H9 (cell line): ENCODE measurements around the gene ANTKMT. TPM values are rescaled to one million over a fixed set of nuclear protein-coding genes. Genes with fewer than 3 reads are reported as not detected.

Experiments
- DNase-seq: peaks from one replicate; pipeline ENCODE4 v3.0.0-alpha.2; 2017
- H2AFZ ChIP-seq: one replicate; pipeline ENCODE4 v1.6.1; 2013; ENCODE audit warnings: mild to moderate bottlenecking, low read length, control low read depth, moderate library complexity
- H2AK5ac ChIP-seq: 2 replicates; pipeline ENCODE4 v1.6.1; 2013; ENCODE audit warnings: low read length, control low read depth, mixed read lengths; ENCODE audit not compliant: insufficient read length
- H2BK120ac ChIP-seq: one replicate; pipeline ENCODE4 v1.6.1; 2013; ENCODE audit warnings: low read depth, mild to moderate bottlenecking, low read length, control low read depth, inconsistent platforms; ENCODE audit not compliant: poor library complexity, severe bottlenecking
- H2BK12ac ChIP-seq: 2 replicates; pipeline ENCODE4 v1.6.1; 2013; ENCODE audit warnings: low read length, control low read depth, mixed read lengths, low read depth; ENCODE audit not compliant: insufficient read length
- H2BK15ac ChIP-seq: 2 replicates; pipeline ENCODE4 v1.6.1; 2013; ENCODE audit warnings: low read depth, low read length, control low read depth
- H2BK20ac ChIP-seq: one replicate; pipeline ENCODE4 v1.6.1; 2013; ENCODE audit warnings: low read depth, mild to moderate bottlenecking, low read length, control low read depth, inconsistent platforms; ENCODE audit not compliant: poor library complexity, severe bottlenecking
- H2BK5ac ChIP-seq: 2 replicates; pipeline ENCODE4 v1.6.1; 2013; ENCODE audit warnings: low read length, control low read depth, mixed read lengths; ENCODE audit not compliant: insufficient read length
- H3K14ac ChIP-seq: 2 replicates; pipeline ENCODE4 v1.6.1; 2013; ENCODE audit warnings: low read length, control low read depth; ENCODE audit not compliant: insufficient read depth
- H3K18ac ChIP-seq: 2 replicates; pipeline ENCODE4 v1.6.1; 2013; ENCODE audit warnings: low read depth, mild to moderate bottlenecking, mixed read lengths, low read length, control low read depth; ENCODE audit not compliant: insufficient read length
- H3K23ac ChIP-seq: 2 replicates; pipeline ENCODE4 v1.6.1; 2013; ENCODE audit warnings: low read length, control low read depth, mixed read lengths, low read depth; ENCODE audit not compliant: insufficient read length
- H3K23me2 ChIP-seq: 2 replicates; pipeline ENCODE4 v1.6.1; 2013; ENCODE audit warnings: low read depth, mild to moderate bottlenecking, mixed read lengths, low read length, control low read depth; ENCODE audit not compliant: insufficient read length, poor library complexity, severe bottlenecking
- H3K27ac ChIP-seq: 2 replicates; pipeline ENCODE4 v1.5.1; 2013; ENCODE audit warnings: low read length, control low read depth, mixed read lengths, low read depth; ENCODE audit not compliant: insufficient read length
- H3K27me3 ChIP-seq: 2 replicates; pipeline ENCODE4 v1.6.1; 2013; ENCODE audit warnings: low read length, control low read depth, inconsistent platforms; ENCODE audit not compliant: insufficient read depth
- H3K4ac ChIP-seq: 2 replicates; pipeline ENCODE4 v1.6.1; 2013; ENCODE audit warnings: low read depth, mild to moderate bottlenecking, control low read depth, inconsistent platforms, low read length, moderate library complexity
- H3K4me1 ChIP-seq: 2 replicates; pipeline ENCODE4 v1.6.1; 2013; ENCODE audit warnings: low read length, control low read depth, inconsistent platforms; ENCODE audit not compliant: insufficient read depth
- H3K4me2 ChIP-seq: 2 replicates; pipeline ENCODE4 v1.6.1; 2013; ENCODE audit warnings: low read length, control low read depth, mixed read lengths; ENCODE audit not compliant: insufficient read length, insufficient read depth
- H3K56ac ChIP-seq: 2 replicates; pipeline ENCODE4 v1.6.1; 2013; ENCODE audit warnings: low read depth, mild to moderate bottlenecking, mixed read lengths, low read length, control low read depth; ENCODE audit not compliant: insufficient read length
- H3K79me1 ChIP-seq: 2 replicates; pipeline ENCODE4 v1.6.1; 2013; ENCODE audit warnings: low read depth, mild to moderate bottlenecking, moderate library complexity, low read length, control low read depth, inconsistent platforms; ENCODE audit not compliant: insufficient read depth, poor library complexity, severe bottlenecking
- H3K79me2 ChIP-seq: 2 replicates; pipeline ENCODE4 v1.6.1; 2013; ENCODE audit warnings: low read length, control low read depth, inconsistent platforms; ENCODE audit not compliant: insufficient read depth
- H3K9ac ChIP-seq: 2 replicates; pipeline ENCODE4 v1.6.1; 2013; ENCODE audit warnings: low read length, control low read depth, mixed read lengths; ENCODE audit not compliant: insufficient read length; ENCODE audit errors: extremely low read depth
- H3K9me3 ChIP-seq: one replicate; pipeline ENCODE4 v1.6.1; 2013; ENCODE audit warnings: low read depth, low read length, inconsistent platforms; ENCODE audit not compliant: control insufficient read depth
- H3T11ph ChIP-seq: one replicate; pipeline ENCODE4 v1.6.1; 2013; ENCODE audit warnings: mild to moderate bottlenecking, low read length, control low read depth, inconsistent platforms
- H4K20me1 ChIP-seq: one replicate; pipeline ENCODE4 v1.6.1; 2013; ENCODE audit not compliant: control insufficient read depth, insufficient read length, insufficient read depth
- H4K5ac ChIP-seq: 2 replicates; pipeline ENCODE4 v1.6.1; 2013; ENCODE audit warnings: low read depth, mild to moderate bottlenecking, mixed read lengths, low read length, control low read depth; ENCODE audit not compliant: insufficient read length
- H4K8ac ChIP-seq: replicated peaks from 2 replicates; pipeline ENCODE4 v1.6.1; 2013; ENCODE audit warnings: low read length, control low read depth, mixed read lengths, low read depth; ENCODE audit not compliant: insufficient read length
- H4K91ac ChIP-seq: 2 replicates; pipeline ENCODE4 v1.6.1; 2013; ENCODE audit warnings: low read depth, mild to moderate bottlenecking, moderate library complexity, mixed read lengths, low read length, control low read depth; ENCODE audit not compliant: insufficient read length
- H3K27ac Mint-ChIP-seq, 3 experiments: 2 replicates in 2 of 3; 3 replicates in 1 of 3; pipeline ENCODE4 v1.8.0; 2020 to 2021; ENCODE audit warnings: mixed read lengths in 3 of 3, mild to moderate bottlenecking in 1 of 3, moderate library complexity in 1 of 3
- H3K27me3 Mint-ChIP-seq: 2 replicates; pipeline ENCODE4 v1.8.0; 2021; ENCODE audit warnings: low read depth, mild to moderate bottlenecking, moderate library complexity, mixed read lengths
- H3K36me3 Mint-ChIP-seq, 3 experiments: 2 replicates in 2 of 3; 3 replicates in 1 of 3; pipeline ENCODE4 v1.8.0; 2020 to 2021; ENCODE audit warnings: low read depth in 3 of 3, mixed read lengths in 3 of 3; ENCODE audit not compliant: insufficient read depth in 1 of 3
- H3K4me1 Mint-ChIP-seq, 2 experiments: 2 replicates each; pipeline ENCODE4 v1.8.0; 2020; ENCODE audit warnings: mixed read lengths in 2 of 2
- H3K4me3 Mint-ChIP-seq, 2 experiments: 2 replicates in 1 of 2; 3 replicates in 1 of 2; pipeline ENCODE4 v1.8.0; 2020 to 2021; ENCODE audit warnings: mild to moderate bottlenecking in 2 of 2, mixed read lengths in 2 of 2, moderate library complexity in 1 of 2
- H3K9me3 Mint-ChIP-seq, 2 experiments: 2 replicates in 1 of 2; 3 replicates in 1 of 2; pipeline ENCODE4 v1.8.0; 2020; ENCODE audit warnings: mild to moderate bottlenecking in 2 of 2, mixed read lengths in 2 of 2, moderate library complexity in 1 of 2
- WGBS: extraction: QIAGEN DNeasy Blood & Tissue Kit; methylation state at CpG from one replicate; pipeline ENCODE4 v1.1.7; 2013; ENCODE audit warnings: missing lambda C conversion rate, low lambda C conversion rate, mixed read lengths; ENCODE audit not compliant: insufficient read length; ENCODE audit errors: extremely low coverage; 5-methylcytosine and 5-hydroxymethylcytosine counted together
- total RNA-seq: library from RNA; stranded (reverse); gene quantifications from 2 replicates; pipeline ENCODE4 v1.2.1, GENCODE V29; 2021
- TF ChIP-seq, protein P1 (sequence below): fragments of 200-600 bp; sonication (generic); conservative IDR thresholded peaks from 3 replicates; pipeline ENCODE4 v1.8.0; 2021; ENCODE audit warnings: antibody characterized with exemption, mild to moderate bottlenecking

The ANTKMT gene
- total RNA-seq, 1 experiment from 2014 or later, result 31.5 TPM

DNA sequence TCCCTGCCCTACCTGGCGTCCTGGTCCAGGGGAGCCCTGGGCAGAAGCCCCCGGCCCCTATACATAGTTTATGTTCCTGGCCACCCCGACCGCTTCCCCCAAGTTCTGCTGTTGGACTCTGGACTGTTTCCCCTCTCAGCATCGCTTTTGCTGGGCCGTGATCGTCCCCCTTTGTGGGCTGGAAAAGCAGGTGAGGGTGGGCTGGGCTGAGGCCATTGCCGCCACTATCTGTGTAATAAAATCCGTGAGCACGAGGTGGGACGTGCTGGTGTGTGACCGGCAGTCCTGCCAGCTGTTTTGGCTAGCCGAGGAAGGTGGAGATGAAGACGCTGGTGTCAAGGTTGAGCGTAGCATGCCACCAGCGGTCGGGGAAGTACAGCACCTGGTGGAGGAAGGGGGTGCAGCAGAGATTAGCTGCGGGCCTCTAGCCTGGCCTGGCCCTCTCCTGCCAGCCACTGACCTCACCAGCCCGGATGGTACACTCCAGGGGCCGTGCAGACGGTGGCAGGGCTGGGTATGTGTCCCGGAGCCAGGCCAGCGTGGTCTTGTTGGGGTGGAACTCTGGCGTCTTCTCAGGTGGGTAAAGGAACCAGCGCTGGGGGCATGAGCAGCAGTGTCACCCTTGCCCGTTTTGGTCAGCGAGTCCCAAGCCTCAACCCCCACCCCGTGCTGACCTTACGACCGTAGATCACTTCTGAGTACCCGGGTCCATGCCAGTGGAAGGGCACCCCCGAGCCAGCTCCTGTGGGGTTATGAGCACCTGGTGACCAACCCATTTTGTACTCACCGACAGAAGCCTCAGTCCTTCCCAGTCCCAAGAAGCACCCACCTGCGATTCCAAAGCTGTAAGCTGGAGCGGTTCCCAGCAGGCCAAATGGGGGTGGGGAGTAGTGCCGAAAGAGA, 38.2 kb upstream of the ANTKMT start:
- Histone ChIP-seq H3T11ph (no peak overlapping the region), H4K8ac (no peak overlapping the region), H3K4me1 (no peaks in the 10 kb centered on the region), H3K79me1 (no peaks in the 10 kb centered on the region), H3K27ac (no peak overlapping the region), H2BK20ac (no peak overlapping the region), H3K27me3 (no peaks in the 10 kb centered on the region), H2AK5ac (no peak overlapping the region), H4K20me1 (no peaks in the 10 kb centered on the region), H4K91ac (no peak overlapping the region), H2BK15ac (no peak overlapping the region), H3K79me2 (peaks cover 2% of the 10 kb centered on the region; the same call in 1 of the 2 replicates), H3K56ac (no peak overlapping the region), H2BK12ac (no peak overlapping the region), H3K4ac (no peak overlapping the region), H3K9me3 (no peaks in the 10 kb centered on the region), H3K14ac (no peak overlapping the region), H2BK120ac (no peak overlapping the region), H3K4me2 (peak overlapping the region; percentile 15), H3K23me2 (peaks cover 11% of the 10 kb centered on the region), H4K5ac (no peak overlapping the region), H3K18ac (no peak overlapping the region), H2AFZ (no peak overlapping the region), H3K9ac (no peak overlapping the region), H2BK5ac (no peak overlapping the region), H3K23ac (no peak overlapping the region)
- TF ChIP-seq, protein P1, sequence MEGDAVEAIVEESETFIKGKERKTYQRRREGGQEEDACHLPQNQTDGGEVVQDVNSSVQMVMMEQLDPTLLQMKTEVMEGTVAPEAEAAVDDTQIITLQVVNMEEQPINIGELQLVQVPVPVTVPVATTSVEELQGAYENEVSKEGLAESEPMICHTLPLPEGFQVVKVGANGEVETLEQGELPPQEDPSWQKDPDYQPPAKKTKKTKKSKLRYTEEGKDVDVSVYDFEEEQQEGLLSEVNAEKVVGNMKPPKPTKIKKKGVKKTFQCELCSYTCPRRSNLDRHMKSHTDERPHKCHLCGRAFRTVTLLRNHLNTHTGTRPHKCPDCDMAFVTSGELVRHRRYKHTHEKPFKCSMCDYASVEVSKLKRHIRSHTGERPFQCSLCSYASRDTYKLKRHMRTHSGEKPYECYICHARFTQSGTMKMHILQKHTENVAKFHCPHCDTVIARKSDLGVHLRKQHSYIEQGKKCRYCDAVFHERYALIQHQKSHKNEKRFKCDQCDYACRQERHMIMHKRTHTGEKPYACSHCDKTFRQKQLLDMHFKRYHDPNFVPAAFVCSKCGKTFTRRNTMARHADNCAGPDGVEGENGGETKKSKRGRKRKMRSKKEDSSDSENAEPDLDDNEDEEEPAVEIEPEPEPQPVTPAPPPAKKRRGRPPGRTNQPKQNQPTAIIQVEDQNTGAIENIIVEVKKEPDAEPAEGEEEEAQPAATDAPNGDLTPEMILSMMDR, result peak; percentile 28; the same call in 2 of the 3 replicates
- peak overlapping the region in 1 of 3 experiments; percentile 88; a peak in 2 of 7 replicates for H3K27ac Mint-ChIP-seq
- no CpG with 5 or more reads among the region's 36 CpGs for WGBS
- H3K4me3 Mint-ChIP-seq, result peak overlapping the region; percentile 81 to 86
- no peak for DNase-seq
- H3K27me3 Mint-ChIP-seq, result no peaks in the 10 kb centered on the region; the same call in 1 of the 2 replicates
- H3K36me3 Mint-ChIP-seq, result peaks cover 15 to 46% (median 44%) of the 10 kb centered on the region in 3 experiments; a peak in 6 of 7 replicates
- H3K4me1 Mint-ChIP-seq, result peaks cover 13 to 27% of the 10 kb centered on the region in 2 experiments
- no peaks in the 10 kb centered on the region for H3K9me3 Mint-ChIP-seq
